Measurements from ENCODE around the gene ZNF764. TPM values are rescaled to one million over a fixed set of nuclear protein-coding genes. Genes with fewer than 3 reads are reported as not detected.

The ZNF764 gene
- total RNA-seq, 1 experiment from 2014 or later, result 8.3 TPM

Small RNA genes within 50 kb of the gene (small RNA-seq; reads per million reads assigned to genes)
- gene AC093249.4 (not detected), gene MIR4518 (not detected)

Other genes starting within 250 kb of the ZNF764 start
- 42.8 and 49.4 TPM in 2 replicates for gene CD2BP2, start 203.1 kb downstream of the ZNF764 start, total RNA-seq (2014; rRNA removed; shearing (Covaris generic))
- 63.3 and 66.5 TPM in 2 replicates for gene TBC1D10B, start 187.9 kb downstream of the ZNF764 start, total RNA-seq (2014; rRNA removed; shearing (Covaris generic))
- 1.0 TPM in 1 of 2 replicates, not detected in the other for gene MYL11, start 183.6 kb downstream of the ZNF764 start, total RNA-seq (2014; rRNA removed; shearing (Covaris generic))
- gene SEPTIN1, start 175.8 kb downstream of the ZNF764 start, total RNA-seq (2014; rRNA removed; shearing (Covaris generic)), result 0.16 TPM in 1 of 2 replicates, not detected in the other
- gene ZNF48, start 163.0 kb downstream of the ZNF764 start, total RNA-seq (2014; rRNA removed; shearing (Covaris generic)), result 19.0 and 20.3 TPM in 2 replicates
- 12.6 and 17.7 TPM in 2 replicates for gene ZNF771, start 150.8 kb downstream of the ZNF764 start, total RNA-seq (2014; rRNA removed; shearing (Covaris generic))
- gene DCTPP1, start 128.3 kb downstream of the ZNF764 start, total RNA-seq (2014; rRNA removed; shearing (Covaris generic)), result 107 and 111 TPM in 2 replicates
- 11.0 and 12.4 TPM in 2 replicates for gene SEPHS2, start 112.5 kb downstream of the ZNF764 start, total RNA-seq (2014; rRNA removed; shearing (Covaris generic))
- not detected in 2 replicates for gene ITGAL, start 85.6 kb downstream of the ZNF764 start, total RNA-seq (2014; rRNA removed; shearing (Covaris generic))
- 47.1 and 47.9 TPM in 2 replicates for gene ZNF768, start 31.8 kb downstream of the ZNF764 start, total RNA-seq (2014; rRNA removed; shearing (Covaris generic))
- gene ZNF747, start 23.5 kb downstream of the ZNF764 start, total RNA-seq (2014; rRNA removed; shearing (Covaris generic)), result 7.9 and 8.8 TPM in 2 replicates
- gene ZNF688, start 13.3 kb upstream of the ZNF764 start, total RNA-seq (2014; rRNA removed; shearing (Covaris generic)), result 5.7 and 7.5 TPM in 2 replicates
- 7.7 and 12.2 TPM in 2 replicates for gene ZNF785, start 27.3 kb upstream of the ZNF764 start, total RNA-seq (2014; rRNA removed; shearing (Covaris generic))
- gene ZNF689, start 52.0 kb upstream of the ZNF764 start, total RNA-seq (2014; rRNA removed; shearing (Covaris generic)), result 4.9 and 7.7 TPM in 2 replicates
- gene PRR14, start 92.6 kb upstream of the ZNF764 start, total RNA-seq (2014; rRNA removed; shearing (Covaris generic)), result 20.8 and 22.9 TPM in 2 replicates
- 33.6 and 38.0 TPM in 2 replicates for gene FBRS, start 100.1 kb upstream of the ZNF764 start, total RNA-seq (2014; rRNA removed; shearing (Covaris generic))
- 33.2 and 46.2 TPM in 2 replicates for gene SRCAP, start 140.8 kb upstream of the ZNF764 start, total RNA-seq (2014; rRNA removed; shearing (Covaris generic))
- 58.3 and 69.5 TPM in 2 replicates for gene PHKG2, start 190.1 kb upstream of the ZNF764 start, total RNA-seq (2014; rRNA removed; shearing (Covaris generic))
- 13.5 and 23.4 TPM in 2 replicates for gene CFAP119, start 203.7 kb upstream of the ZNF764 start, total RNA-seq (2014; rRNA removed; shearing (Covaris generic))
- gene RNF40, start 203.9 kb upstream of the ZNF764 start, total RNA-seq (2014; rRNA removed; shearing (Covaris generic)), result 99.7 and 109 TPM in 2 replicates
- gene ZNF629, start 228.8 kb upstream of the ZNF764 start, total RNA-seq (2014; rRNA removed; shearing (Covaris generic)), result 19.8 and 21.3 TPM in 2 replicates